ENCODE results near the gene L1CAM.

DNA sequence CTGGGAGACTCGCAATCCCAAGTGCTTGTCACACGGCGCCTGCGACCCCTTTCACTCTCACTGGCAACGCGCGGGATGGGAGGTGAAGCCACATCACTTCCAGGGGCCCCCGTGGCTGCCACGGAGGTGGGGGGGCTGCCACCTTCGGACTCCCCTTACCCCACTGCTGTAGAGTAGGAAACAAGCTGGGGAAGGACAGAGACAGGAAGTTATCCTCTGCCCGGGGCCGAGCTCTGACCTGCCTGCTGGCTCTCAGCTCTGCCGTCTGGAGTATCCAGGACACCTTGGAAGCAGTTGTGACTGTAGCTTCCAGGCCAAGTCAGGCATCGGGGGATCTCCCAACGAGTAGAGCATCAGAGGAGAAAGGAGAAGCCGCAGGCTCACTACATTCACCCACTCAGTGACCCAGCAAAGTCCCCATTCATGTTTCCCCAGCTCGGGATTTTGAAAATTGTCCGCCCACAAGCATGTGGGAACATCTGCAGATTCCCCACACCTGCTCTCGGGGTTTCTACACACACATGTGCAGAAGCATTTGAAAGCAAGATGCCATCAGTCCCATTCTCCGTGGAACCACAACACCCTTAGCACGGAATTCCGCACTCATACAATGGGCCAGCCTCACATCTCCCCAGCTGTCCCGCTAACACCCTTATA, 66.5 kb downstream of the L1CAM start:
- TF ChIP-seq HDAC2 (IDR thresholded peaks at IDR 0.05) (no peak), CBX8 (IDR thresholded peaks at IDR 0.05) (no peak), CHD2 (IDR thresholded peaks at IDR 0.05; ENCODE audit: low read length, partially characterized antibody) (no peak), PHF8 (IDR thresholded peaks at IDR 0.05; ENCODE audit: borderline replicate concordance, low read depth) (no peak), CBX2 (IDR thresholded peaks at IDR 0.05; ENCODE audit: borderline replicate concordance, low read depth) (no peak), POLR2A (IDR thresholded peaks at IDR 0.05; ENCODE audit: low read length) (no peak), SMC3 (IDR thresholded peaks at IDR 0.05) (no peak)
- TF ChIP-seq, protein P1, sequence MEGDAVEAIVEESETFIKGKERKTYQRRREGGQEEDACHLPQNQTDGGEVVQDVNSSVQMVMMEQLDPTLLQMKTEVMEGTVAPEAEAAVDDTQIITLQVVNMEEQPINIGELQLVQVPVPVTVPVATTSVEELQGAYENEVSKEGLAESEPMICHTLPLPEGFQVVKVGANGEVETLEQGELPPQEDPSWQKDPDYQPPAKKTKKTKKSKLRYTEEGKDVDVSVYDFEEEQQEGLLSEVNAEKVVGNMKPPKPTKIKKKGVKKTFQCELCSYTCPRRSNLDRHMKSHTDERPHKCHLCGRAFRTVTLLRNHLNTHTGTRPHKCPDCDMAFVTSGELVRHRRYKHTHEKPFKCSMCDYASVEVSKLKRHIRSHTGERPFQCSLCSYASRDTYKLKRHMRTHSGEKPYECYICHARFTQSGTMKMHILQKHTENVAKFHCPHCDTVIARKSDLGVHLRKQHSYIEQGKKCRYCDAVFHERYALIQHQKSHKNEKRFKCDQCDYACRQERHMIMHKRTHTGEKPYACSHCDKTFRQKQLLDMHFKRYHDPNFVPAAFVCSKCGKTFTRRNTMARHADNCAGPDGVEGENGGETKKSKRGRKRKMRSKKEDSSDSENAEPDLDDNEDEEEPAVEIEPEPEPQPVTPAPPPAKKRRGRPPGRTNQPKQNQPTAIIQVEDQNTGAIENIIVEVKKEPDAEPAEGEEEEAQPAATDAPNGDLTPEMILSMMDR (IDR thresholded peaks at IDR 0.05), result no peak
